GM12892 (cell line): Measurements from ENCODE around the gene CNGB1.

Experiments
- DNase-seq: peaks from one replicate; pipeline ENCODE4 v3.0.0; 2011; ENCODE audit not compliant: insufficient read length
- FAIRE-seq: peaks from 2 replicates; lab custom pipeline; 2011; peaks lifted over from hg19 to GRCh38; lab: Jason Lieb, UNC
- POLR2A ChIP-seq: IDR thresholded peaks from 2 replicates; pipeline ENCODE4 v1.6.1; 2011; ENCODE audit warnings: low read depth, low read length, control low read depth
- POLR2AphosphoS5 ChIP-seq: IDR thresholded peaks from 2 replicates; pipeline ENCODE4 v1.6.1; 2011; ENCODE audit warnings: low read depth, low read length, control low read depth
- TAF1 ChIP-seq: IDR thresholded peaks from 2 replicates; pipeline ENCODE4 v1.6.1; 2011; ENCODE audit warnings: low read depth, mild to moderate bottlenecking, control low read depth, low read length, borderline replicate concordance

CNGB1 gene

DNA sequence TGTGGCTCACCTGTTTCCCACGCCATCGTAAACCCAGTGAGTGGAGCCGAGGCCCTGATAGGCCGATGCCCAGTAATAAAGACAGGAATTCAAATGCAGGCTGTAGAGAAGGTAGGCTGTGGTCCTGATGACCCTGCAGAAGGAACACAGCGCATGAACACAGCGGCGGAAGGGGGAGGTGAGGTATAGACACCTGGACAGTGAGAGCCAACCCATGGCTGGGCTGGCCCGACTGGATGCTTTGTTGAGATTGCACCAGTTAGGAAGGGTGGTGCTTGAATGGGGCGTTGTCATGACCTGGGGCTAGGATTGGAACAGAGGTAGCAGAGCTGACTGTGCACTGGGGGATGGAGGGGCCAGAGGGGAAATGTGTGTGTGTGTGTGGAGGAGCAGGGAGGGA lies 59.2 kb downstream of the CNGB1 start:
- FAIRE-seq (no peak), DNase-seq (no peak)
- TF ChIP-seq TAF1: no peak
- no peak for TF ChIP-seq POLR2AphosphoS5
- no peak for TF ChIP-seq POLR2A

DNA sequence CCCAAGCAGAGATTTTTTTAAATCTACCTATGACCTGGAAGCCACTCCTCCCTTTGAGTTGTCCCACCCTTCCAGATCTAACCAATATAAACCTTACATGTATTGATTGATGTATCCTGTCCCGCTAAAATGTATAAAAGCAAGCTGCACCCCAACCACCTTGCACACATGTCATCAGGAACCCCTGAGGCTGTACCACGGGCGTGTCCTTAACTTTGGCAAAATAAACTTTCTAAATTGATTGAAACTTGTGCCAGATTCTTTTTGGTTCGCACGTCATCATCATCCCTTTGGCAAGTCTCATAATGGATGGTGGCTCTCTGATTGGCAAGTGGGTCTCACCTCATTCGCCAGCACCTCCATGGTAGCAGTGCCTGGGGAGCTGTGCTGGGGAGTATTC lies 60.2 kb downstream of the CNGB1 start:
- FAIRE-seq (no peak), DNase-seq (no peak)
- TF ChIP-seq POLR2AphosphoS5 (no peak), TAF1 (no peak), POLR2A (no peak)

DNA sequence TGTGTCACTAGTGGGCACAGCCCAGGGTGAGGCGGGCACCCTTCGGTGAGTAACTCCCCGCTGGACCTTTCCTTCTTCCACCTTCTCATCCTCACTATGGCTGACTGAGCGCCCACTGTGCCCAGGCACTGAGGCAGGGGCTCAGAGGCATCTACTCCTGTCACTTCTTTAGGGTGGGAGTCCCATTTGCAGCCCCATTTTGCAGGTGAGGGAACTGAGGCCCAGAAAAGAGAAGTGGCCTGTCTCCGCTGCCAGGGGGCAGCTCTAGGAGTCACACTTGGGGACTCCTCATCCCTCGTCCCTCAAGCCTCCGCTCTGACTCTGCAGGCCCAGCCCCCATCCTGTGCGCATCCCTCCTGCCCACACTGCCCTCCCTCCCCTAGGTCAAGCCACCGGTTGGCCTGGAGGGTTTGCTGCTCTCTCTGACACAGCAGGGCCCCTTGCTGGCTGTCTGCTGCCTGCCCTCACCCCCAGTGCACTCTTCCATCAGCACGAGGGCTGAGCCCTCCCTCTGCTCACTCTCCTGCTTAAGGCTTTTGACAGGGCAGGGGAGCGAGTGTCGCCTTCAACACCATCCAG lies 62.4 kb downstream of the CNGB1 start:
- no peak for DNase-seq
- no peak for TF ChIP-seq TAF1
- no peak for FAIRE-seq

DNA sequence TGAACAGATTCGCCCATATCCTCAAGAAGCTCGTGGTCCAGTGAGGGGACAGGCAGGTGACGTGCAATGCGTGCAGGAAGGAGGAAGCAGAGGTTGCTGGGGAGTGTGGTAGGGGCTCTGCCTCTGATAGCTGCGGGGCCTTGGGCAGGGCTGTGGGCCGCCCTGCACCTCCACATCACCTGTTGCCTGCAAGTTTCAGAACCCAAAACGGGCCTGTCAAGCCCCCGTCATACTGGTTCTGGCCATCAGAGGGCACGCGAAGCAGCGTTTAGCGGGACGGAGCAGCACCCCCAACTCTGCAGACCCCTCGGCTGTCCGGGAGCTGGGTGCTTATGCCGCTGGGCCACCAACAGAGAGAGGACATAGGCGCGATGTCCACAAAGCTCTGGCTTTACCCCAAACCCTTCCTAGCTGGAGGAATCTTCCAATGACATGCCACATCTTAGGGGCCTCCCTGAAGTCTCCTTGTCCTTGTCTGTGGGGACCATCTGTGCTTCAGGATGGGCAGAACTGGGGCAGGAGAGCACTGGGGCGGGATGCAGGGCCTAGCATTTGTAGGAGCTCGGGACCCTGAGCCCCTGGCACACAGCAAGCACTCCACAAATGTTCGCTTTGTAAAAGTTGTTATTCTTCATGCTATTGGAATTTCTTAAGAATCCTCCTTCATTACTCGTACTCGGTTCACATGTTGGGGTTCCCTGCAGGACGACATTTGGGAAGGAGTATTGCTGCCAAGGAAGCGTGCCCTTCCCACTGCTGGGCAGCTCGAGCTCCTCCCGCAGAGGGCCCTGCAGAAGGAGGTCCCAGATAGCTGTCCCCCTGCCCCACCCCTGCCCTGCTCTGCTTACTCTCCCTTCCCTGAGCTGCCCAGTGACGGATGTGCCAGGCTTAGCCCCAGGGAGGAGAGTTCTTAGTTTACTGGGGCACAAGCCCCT lies 64.3 kb downstream of the CNGB1 start:
- TF ChIP-seq POLR2AphosphoS5 (no peak), POLR2A (no peak), TAF1 (no peak)
- DNase-seq (peak; percentile 29), FAIRE-seq (no peak)

DNA sequence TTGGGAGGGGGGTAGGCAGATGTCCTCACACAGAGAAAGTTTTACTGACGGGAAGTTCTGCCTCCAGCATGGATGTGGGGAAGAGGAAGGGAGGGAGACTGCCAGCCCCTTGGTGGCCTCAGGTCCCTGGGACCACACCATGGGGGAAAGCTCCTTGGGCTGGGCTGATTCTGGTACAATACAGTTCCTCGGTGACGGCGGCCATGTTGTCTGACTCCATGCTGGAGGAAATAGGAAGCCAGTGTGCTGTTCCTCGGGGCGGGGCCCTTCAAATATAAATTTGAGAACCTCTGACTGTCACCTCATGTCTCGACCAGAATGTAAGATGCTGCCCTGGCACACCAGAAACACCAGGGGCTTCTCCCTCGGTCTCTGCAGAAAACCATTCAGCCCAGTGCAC lies 66.8 kb downstream of the CNGB1 start:
- TF ChIP-seq POLR2AphosphoS5 (no peak), TAF1 (no peak), POLR2A (no peak)
- DNase-seq: no peak
- FAIRE-seq: no peak

DNA sequence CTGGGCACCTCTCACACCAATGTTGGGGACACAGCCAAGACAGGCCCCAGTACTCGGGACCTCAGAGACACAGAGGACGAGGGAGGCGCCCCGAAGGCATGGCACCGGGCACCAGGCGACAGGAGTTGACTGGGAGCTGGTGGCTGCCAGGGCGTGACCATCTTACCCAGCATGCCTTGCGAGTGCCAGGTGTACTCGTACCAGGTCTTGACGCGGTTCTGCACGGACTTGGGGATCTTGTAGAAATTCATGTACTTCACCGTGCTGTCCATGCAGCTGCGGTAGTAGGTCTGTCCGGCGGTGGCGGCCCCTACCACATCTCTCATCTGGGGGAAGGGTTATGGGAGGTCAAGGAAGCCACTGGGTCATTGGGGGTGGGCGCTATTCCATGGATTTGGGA lies 67.3 kb downstream of the CNGB1 start:
- DNase-seq: no peak
- TF ChIP-seq POLR2A: no peak
- no peak for FAIRE-seq

DNA sequence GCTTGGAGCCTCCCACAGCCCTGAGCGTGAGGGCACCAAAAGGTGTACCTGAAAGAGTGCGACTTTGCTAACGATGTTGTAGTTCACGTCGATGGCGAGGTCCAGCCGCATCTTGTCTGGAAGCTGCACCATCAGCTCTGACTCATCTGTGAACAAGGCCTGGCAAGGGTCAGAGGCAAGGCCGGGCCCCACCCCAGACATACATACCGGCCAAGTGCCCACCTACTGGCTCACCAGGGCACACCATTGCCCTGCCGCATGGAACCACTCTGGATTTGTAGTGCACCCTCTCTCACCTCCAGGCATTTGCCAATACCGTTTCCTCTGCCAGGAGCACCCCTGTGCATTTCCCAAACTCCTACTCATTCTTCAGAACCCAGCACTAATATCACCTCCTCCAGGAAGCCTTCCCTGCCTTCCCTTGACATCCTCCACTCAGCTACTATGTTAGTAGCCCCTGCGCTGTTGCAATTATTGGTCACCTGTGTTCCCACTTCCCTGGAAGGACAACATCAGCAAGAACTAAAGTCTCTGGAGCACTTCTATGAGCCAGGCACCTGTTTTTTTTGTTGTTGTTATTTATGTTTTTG lies 69.4 kb downstream of the CNGB1 start:
- FAIRE-seq (no peak), DNase-seq (no peak)
- TF ChIP-seq POLR2AphosphoS5: no peak
- TF ChIP-seq TAF1: no peak
- TF ChIP-seq POLR2A: no peak

DNA sequence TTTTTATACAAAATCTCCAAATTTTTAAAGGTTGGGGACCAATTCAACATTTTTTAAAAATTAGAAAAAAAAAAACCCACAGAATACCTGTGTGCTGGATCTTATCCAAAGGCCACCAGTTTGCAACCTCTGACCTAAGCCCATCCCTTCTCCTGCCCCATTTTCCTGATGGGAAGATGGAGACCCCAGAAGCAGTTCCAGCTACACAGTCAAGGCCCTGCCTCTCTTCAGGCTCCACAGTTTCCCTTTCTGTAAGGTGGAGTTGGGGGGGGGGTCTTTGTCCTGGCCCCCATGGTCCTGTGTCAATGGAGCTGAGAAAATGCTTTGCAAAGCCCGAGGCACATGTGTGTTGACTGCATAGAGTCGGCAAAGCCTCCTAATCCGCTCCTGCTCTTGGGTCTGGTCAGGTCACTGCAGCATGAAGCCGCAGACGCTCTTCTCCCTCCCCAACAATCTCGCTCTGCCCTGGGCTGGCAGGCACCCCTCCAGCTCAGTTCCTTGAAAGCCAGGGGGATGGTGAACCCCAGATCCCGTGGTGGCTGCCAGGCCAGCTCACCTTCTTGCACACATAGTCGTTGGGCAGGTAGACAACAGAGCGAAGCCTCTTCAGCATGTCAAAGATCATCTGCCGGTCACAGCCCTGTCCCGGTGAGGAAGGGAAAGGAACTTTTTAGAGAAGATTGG lies 70.0 kb downstream of the CNGB1 start:
- FAIRE-seq (no peak), DNase-seq (no peak)
- TF ChIP-seq TAF1 (no peak), POLR2AphosphoS5 (no peak), POLR2A (no peak)

DNA sequence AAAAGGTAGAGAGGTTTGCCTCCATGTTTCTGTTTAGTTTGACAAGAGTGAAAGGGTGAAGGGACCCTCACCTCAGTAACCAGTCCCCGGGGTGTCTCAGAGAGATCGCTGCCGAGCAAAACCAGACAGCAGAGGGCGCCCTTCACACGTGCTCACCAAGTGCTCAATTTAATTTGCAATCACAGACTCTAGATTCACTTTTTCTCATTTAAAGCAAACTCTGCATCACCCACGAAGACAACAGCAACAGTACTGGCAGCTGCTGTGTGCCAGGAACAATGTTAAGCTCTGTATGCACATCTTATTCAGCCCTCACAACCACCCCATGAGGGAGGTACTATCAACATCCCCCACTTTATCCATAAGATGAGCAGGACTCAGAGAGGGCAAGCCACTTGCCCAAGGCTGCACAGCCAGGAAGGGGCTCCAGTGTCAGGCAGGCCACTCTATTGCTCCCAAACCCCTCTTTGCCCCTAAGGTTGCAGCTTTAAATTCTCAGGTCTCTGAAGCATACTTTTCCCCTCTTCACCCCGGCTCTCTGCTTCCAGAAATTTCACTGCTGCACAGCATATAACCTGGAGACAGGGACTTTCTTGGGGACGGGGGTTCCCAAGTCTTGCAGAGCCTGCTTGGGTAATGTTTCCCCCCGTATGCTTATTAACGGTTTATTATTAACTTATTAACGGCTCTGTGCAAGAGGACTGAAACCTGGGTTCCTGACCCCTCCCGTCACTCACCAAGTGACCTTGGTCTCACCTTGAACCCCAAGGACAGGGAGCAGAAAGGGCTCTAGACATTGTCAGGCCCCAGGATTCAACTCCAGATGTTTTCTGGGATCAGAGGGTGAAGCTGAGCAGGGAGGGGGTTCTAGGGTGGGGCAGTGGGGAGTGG lies 70.9 kb downstream of the CNGB1 start:
- FAIRE-seq (peak; percentile 51), DNase-seq (peak; percentile 48)
- TF ChIP-seq POLR2A (no peak), POLR2AphosphoS5 (no peak), TAF1 (no peak)

DNA sequence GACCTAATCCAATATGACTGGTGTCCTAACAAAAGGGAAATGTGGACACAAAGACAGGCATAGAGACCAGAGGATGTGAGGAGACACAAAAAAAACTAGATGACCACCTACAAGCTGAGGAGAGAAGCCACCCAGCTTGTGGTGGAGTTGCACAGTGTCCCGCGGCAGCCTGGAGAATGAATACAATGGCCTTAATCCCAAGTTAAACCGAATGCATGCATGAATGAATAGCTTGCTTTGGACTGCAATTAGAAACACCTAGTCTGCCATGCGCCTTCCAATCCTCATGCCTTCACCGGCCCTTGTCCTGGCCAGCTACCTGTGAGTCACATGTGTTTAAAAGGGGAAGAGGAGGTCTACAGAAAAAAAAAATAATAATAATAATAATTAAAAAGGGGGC lies 72.0 kb downstream of the CNGB1 start:
- DNase-seq (no peak), FAIRE-seq (no peak)
- TF ChIP-seq POLR2AphosphoS5 (no peak), TAF1 (no peak), POLR2A (no peak)
